Bronchial epithelial cell (primary cell): Measurements from ENCODE around the gene NFATC3. TPM values are rescaled to one million over a fixed set of nuclear protein-coding genes. Genes with fewer than 3 reads are reported as not detected.
A peak's percentile ranks its signal among the peaks of the same experiment; 100 is the strongest.
"Not testable (repeated sequence)": the region's sequence is repeated elsewhere in the genome, so short reads cannot be mapped to it uniquely, and the experiment has no call there.

Experiments used
- DNase-seq: peaks from one replicate; pipeline ENCODE4 v3.0.0-alpha.2; 2010; ENCODE audit warnings: low read depth
- FAIRE-seq: peaks from 2 replicates; lab custom pipeline; 2011; peaks lifted over from hg19 to GRCh38; lab: Jason Lieb, UNC
- H3K27me3 ChIP-seq: 2 replicates; pipeline ENCODE4 v1.5.1; 2011; ENCODE audit warnings: low read length; ENCODE audit not compliant: control insufficient read depth, insufficient read depth
- H3K36me3 ChIP-seq: 2 replicates; pipeline ENCODE4 v1.5.1; 2011; ENCODE audit warnings: low read length; ENCODE audit not compliant: control insufficient read depth, insufficient read depth
- H3K4me3 ChIP-seq: 2 replicates; pipeline ENCODE4 v1.5.1; 2011; ENCODE audit warnings: mild to moderate bottlenecking, low read depth, low read length, control low read depth
- CTCF ChIP-seq: IDR thresholded peaks from 2 replicates; pipeline ENCODE4 v1.5.1; 2011; ENCODE audit warnings: mild to moderate bottlenecking, moderate library complexity, low read length, control low read depth, inconsistent platforms; ENCODE audit not compliant: insufficient read depth, severe bottlenecking
- total RNA-seq: library from RNA; depleted of rRNA; stranded (reverse); fragments of >200 nt; gene quantifications from 2 replicates; pipeline ENCODE4 v1.2.1, GENCODE V29; 2014

NFATC3 gene
- total RNA-seq, 1 donor from 2014 or later: 5.8 TPM

- H3K36me3 ChIP-seq: no peaks in the 10 kb centered on the region
- no peak for TF ChIP-seq CTCF
- no peak for FAIRE-seq
Observed at GRCh38 chr16:68144008-68144407, 58.8 kb downstream of the NFATC3 start.

GRCh38 chr16:68146585-68146984 lies 61.4 kb downstream of the NFATC3 start:
- Histone ChIP-seq H3K4me3 (no peak overlapping the region), H3K36me3 (no peaks in the 10 kb centered on the region), H3K27me3 (no peaks in the 10 kb centered on the region)
- no peak for FAIRE-seq
- TF ChIP-seq CTCF: no peak
- no peak for DNase-seq

More at GRCh38 chr16:68144008-68144407, 58.8 kb downstream of the NFATC3 start:
- Histone ChIP-seq H3K27me3 (no peaks in the 10 kb centered on the region), H3K4me3 (no peak overlapping the region)
- no peak for DNase-seq

GRCh38 chr16:68147444-68147843 lies 62.3 kb downstream of the NFATC3 start:
- DNase-seq (peak; percentile 79), FAIRE-seq (no peak)
- Histone ChIP-seq H3K36me3 (no peaks in the 10 kb centered on the region), H3K27me3 (no peaks in the 10 kb centered on the region), H3K4me3 (no peak overlapping the region)
- no peak for TF ChIP-seq CTCF

GRCh38 chr16:68149596-68149995 lies 64.4 kb downstream of the NFATC3 start:
- Histone ChIP-seq H3K36me3 (no peaks in the 10 kb centered on the region), H3K27me3 (no peaks in the 10 kb centered on the region), H3K4me3 (no peak overlapping the region)
- FAIRE-seq (no peak), DNase-seq (no peak)
- TF ChIP-seq CTCF: no peak

- H3K27me3 ChIP-seq: no peaks in the 10 kb centered on the region
- FAIRE-seq: no peak
- no peak overlapping the region for H3K4me3 ChIP-seq
- DNase-seq: no peak
- no peaks in the 10 kb centered on the region for H3K36me3 ChIP-seq
- no peak for TF ChIP-seq CTCF
Observed at GRCh38 chr16:68155425-68155824, 70.3 kb downstream of the NFATC3 start.

GRCh38 chr16:68162413-68162812 lies 77.2 kb downstream of the NFATC3 start:
- H3K27me3 ChIP-seq: no peaks in the 10 kb centered on the region
- DNase-seq (no peak), FAIRE-seq (no peak)
- H3K4me3 ChIP-seq: no peak overlapping the region
- no peak for TF ChIP-seq CTCF
- no peaks in the 10 kb centered on the region for H3K36me3 ChIP-seq

GRCh38 chr16:68163275-68163674 lies 78.1 kb downstream of the NFATC3 start:
- not testable (repeated sequence) for H3K4me3 ChIP-seq, H3K27me3 ChIP-seq, H3K36me3 ChIP-seq, DNase-seq, FAIRE-seq
